ENCODE results near the gene ADNP.

The ADNP gene

GRCh38 chr20:50924261-50924920 lies 6.8 kb downstream of the ADNP start:
- no peak overlapping the region for H3K27ac ChIP-seq
- TF ChIP-seq, protein P1, sequence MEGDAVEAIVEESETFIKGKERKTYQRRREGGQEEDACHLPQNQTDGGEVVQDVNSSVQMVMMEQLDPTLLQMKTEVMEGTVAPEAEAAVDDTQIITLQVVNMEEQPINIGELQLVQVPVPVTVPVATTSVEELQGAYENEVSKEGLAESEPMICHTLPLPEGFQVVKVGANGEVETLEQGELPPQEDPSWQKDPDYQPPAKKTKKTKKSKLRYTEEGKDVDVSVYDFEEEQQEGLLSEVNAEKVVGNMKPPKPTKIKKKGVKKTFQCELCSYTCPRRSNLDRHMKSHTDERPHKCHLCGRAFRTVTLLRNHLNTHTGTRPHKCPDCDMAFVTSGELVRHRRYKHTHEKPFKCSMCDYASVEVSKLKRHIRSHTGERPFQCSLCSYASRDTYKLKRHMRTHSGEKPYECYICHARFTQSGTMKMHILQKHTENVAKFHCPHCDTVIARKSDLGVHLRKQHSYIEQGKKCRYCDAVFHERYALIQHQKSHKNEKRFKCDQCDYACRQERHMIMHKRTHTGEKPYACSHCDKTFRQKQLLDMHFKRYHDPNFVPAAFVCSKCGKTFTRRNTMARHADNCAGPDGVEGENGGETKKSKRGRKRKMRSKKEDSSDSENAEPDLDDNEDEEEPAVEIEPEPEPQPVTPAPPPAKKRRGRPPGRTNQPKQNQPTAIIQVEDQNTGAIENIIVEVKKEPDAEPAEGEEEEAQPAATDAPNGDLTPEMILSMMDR (IDR thresholded peaks at IDR 0.05; ENCODE audit: low read depth, low read length): no peak
- H3K9me3 ChIP-seq (ENCODE audit: severe bottlenecking): no peaks in the 10 kb centered on the region
- H3K4me3 ChIP-seq (ENCODE audit: low read depth, low read length): no peak overlapping the region
- H3K27me3 ChIP-seq (ENCODE audit: insufficient read depth, low read depth, severe bottlenecking): no peaks in the 10 kb centered on the region
- DNase-seq: no peak
- H3K36me3 ChIP-seq: peaks cover 89% of the 10 kb centered on the region

- H3K27me3 ChIP-seq (ENCODE audit: insufficient read depth, low read depth, severe bottlenecking): no peaks in the 10 kb centered on the region
- H3K4me3 ChIP-seq (ENCODE audit: low read depth, low read length): no peak overlapping the region
- TF ChIP-seq, protein P1 (IDR thresholded peaks at IDR 0.05; ENCODE audit: low read depth, low read length): no peak
- H3K36me3 ChIP-seq: peaks cover 84% of the 10 kb centered on the region
- H3K27ac ChIP-seq: no peak overlapping the region; the same call in 1 of the 2 replicates
- H3K9me3 ChIP-seq (ENCODE audit: severe bottlenecking): no peaks in the 10 kb centered on the region
- no peak for DNase-seq
These were observed 9.3 kb downstream of the ADNP start for GRCh38 chr20:50921803-50922501.

GRCh38 chr20:50920997-50921396 lies 10.2 kb downstream of the ADNP start:
- no peaks in the 10 kb centered on the region for H3K9me3 ChIP-seq (ENCODE audit: severe bottlenecking)
- no peak for DNase-seq
- peaks cover 80% of the 10 kb centered on the region for H3K36me3 ChIP-seq
- TF ChIP-seq, protein P1 (IDR thresholded peaks at IDR 0.05; ENCODE audit: low read depth, low read length): no peak
- H3K27me3 ChIP-seq (ENCODE audit: insufficient read depth, low read depth, severe bottlenecking): no peaks in the 10 kb centered on the region
- no peak overlapping the region for H3K27ac ChIP-seq
- H3K4me3 ChIP-seq (ENCODE audit: low read depth, low read length): no peak overlapping the region

GRCh38 chr20:50919567-50919966 lies 11.7 kb downstream of the ADNP start:
- peaks cover 73% of the 10 kb centered on the region for H3K36me3 ChIP-seq
- DNase-seq: no peak
- TF ChIP-seq, protein P1 (IDR thresholded peaks at IDR 0.05; ENCODE audit: low read depth, low read length): no peak
- no peaks in the 10 kb centered on the region for H3K9me3 ChIP-seq (ENCODE audit: severe bottlenecking)
- H3K4me3 ChIP-seq (ENCODE audit: low read depth, low read length): no peak overlapping the region
- no peak overlapping the region for H3K27ac ChIP-seq
- H3K27me3 ChIP-seq (ENCODE audit: insufficient read depth, low read depth, severe bottlenecking): no peaks in the 10 kb centered on the region

- H3K36me3 ChIP-seq: peaks cover 73% of the 10 kb centered on the region
- H3K4me3 ChIP-seq (ENCODE audit: low read depth, low read length): no peak overlapping the region
- DNase-seq: no peak
- H3K27me3 ChIP-seq (ENCODE audit: insufficient read depth, low read depth, severe bottlenecking): no peaks in the 10 kb centered on the region
- no peaks in the 10 kb centered on the region for H3K9me3 ChIP-seq (ENCODE audit: severe bottlenecking)
- TF ChIP-seq, protein P1 (IDR thresholded peaks at IDR 0.05; ENCODE audit: low read depth, low read length): no peak
- no peak overlapping the region for H3K27ac ChIP-seq
These were observed 12.8 kb downstream of the ADNP start for GRCh38 chr20:50918403-50918802.
